Activated naive CD8-positive, alpha-beta T cell (primary cell): ENCODE data around the gene FAM177A1.
"Not testable (repeated sequence)": the region's sequence is repeated elsewhere in the genome, so short reads cannot be mapped to it uniquely, and the experiment has no call there.

Experiments used
- H3K27ac Mint-ChIP-seq: one replicate; pipeline ENCODE4 v1.8.0; 2021; ENCODE audit warnings: mixed read lengths
- H3K27me3 Mint-ChIP-seq: one replicate; pipeline ENCODE4 v1.8.0; 2021; ENCODE audit warnings: mixed read lengths
- H3K36me3 Mint-ChIP-seq: one replicate; pipeline ENCODE4 v1.8.0; 2021; ENCODE audit warnings: mixed read lengths
- H3K4me1 Mint-ChIP-seq: one replicate; pipeline ENCODE4 v1.8.0; 2021; ENCODE audit warnings: low read depth, mixed read lengths
- H3K4me3 Mint-ChIP-seq: one replicate; pipeline ENCODE4 v1.8.0; 2021; ENCODE audit warnings: mild to moderate bottlenecking, mixed read lengths
- H3K9me3 Mint-ChIP-seq: one replicate; pipeline ENCODE4 v1.8.0; 2021; ENCODE audit warnings: low read depth, mixed read lengths

Gene FAM177A1

DNA sequence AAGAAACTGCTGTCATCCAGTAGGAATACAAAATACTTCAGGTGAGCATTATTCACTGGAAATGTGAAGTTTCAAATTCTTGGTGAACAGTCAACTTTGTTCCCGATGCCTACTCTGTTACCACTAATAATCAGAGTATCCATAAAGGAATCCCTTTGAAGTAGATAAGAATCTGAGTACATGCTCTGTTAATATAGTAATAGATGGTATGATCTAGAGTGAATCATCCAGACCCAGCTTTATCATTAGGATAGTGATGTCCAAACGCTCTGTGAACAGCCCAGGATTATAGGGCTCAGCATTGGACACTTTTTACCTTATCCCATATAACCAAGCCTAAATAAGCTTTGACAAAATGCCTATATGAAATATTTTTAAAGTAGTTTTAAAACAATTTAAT is 42.4 kb downstream of the FAM177A1 start:
- Mint-ChIP-seq H3K4me1 (no peaks in the 10 kb centered on the region), H3K9me3 (no peaks in the 10 kb centered on the region), H3K4me3 (no peak overlapping the region), H3K27ac (peak overlapping the region; percentile 5), H3K36me3 (peaks cover 8% of the 10 kb centered on the region), H3K27me3 (no peaks in the 10 kb centered on the region)

DNA sequence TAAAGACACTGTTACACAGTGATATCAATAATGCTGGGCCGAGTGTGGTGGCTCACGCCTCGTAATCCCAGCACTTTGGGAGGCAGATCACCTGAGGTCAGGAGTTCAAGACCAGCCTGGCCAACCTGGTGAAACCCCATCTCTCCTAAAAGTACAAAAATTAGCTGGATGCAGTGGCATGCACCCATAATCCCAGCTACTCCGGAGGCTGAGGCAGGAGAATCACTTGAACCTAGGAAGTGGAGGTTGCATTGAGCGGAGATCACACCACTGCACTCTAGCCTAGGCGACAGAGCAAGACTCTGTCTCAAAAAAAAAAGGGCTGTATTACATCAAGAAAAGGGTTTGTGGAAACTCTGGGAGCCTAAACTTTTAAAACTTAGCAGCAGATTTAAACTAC is 48.6 kb downstream of the FAM177A1 start:
- not testable (repeated sequence) for H3K27me3 Mint-ChIP-seq, H3K36me3 Mint-ChIP-seq, H3K4me1 Mint-ChIP-seq, H3K4me3 Mint-ChIP-seq, H3K27ac Mint-ChIP-seq, H3K9me3 Mint-ChIP-seq

DNA sequence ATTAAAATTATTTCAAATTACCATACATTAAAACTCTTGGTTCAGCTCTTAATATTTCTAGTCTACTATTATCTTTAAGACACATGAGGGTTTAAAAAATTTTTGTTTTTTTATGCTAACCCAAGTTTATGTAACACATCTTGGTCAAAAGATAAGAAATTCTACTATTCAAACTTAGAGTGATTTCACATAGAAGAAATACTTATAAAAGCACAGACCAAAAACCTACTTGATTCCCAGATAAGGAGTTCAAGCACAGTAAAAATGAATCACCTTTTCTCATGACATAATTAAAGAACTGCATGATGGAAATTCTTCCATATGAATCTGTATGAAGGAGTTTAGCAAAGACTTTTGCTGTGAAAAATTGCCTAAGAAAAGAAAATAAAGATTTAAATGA is 61.8 kb downstream of the FAM177A1 start:
- no peak overlapping the region for H3K4me3 Mint-ChIP-seq
- peaks cover 4% of the 10 kb centered on the region for H3K4me1 Mint-ChIP-seq
- no peak overlapping the region for H3K27ac Mint-ChIP-seq
- H3K27me3 Mint-ChIP-seq, result no peaks in the 10 kb centered on the region
- H3K36me3 Mint-ChIP-seq, result peaks cover 12% of the 10 kb centered on the region
- no peaks in the 10 kb centered on the region for H3K9me3 Mint-ChIP-seq

- H3K36me3 Mint-ChIP-seq, result peaks cover 19% of the 10 kb centered on the region
- peaks cover 19% of the 10 kb centered on the region for H3K4me1 Mint-ChIP-seq
- H3K27ac Mint-ChIP-seq, result peak overlapping the region; percentile 30
Observed at GRCh38 chr14:35112641-35113040, 66.6 kb downstream of the FAM177A1 start.

DNA sequence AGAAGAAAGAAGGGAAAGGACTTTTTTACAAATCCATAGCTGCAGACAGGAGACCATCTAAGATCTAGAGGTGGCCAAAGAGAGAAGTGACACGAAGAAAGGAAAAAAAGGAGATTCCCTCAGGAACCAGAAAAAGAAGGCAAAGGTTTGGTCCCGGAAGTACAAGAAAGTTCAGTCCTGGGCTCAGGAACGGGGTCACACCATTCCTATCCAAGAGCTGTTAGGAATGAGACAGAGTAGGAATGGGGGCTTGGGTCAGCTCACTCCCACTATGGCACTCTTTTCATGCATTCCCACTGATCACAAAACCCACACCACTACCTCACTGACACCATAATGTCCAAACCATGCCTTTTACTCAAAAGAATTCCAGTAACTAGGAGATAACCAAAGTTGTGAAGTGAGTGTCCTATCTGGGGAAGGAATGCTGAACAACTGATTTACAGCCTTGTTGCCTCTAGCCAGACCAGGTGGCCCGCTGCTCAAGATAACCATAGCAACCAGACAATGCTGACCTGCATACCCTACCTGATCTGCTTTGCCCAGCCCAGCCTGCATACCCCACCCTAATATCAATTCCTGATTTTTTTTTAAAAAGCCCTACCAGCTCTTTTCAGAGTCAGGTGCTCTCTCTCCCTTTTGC is 67.4 kb downstream of the FAM177A1 start:
- no peak overlapping the region for H3K4me3 Mint-ChIP-seq
- H3K9me3 Mint-ChIP-seq, result no peaks in the 10 kb centered on the region
- H3K36me3 Mint-ChIP-seq, result peaks cover 19% of the 10 kb centered on the region
- H3K4me1 Mint-ChIP-seq, result peaks cover 21% of the 10 kb centered on the region
- H3K27me3 Mint-ChIP-seq, result no peaks in the 10 kb centered on the region
- peak overlapping the region; percentile 30 for H3K27ac Mint-ChIP-seq

More at GRCh38 chr14:35112641-35113040, 66.6 kb downstream of the FAM177A1 start:
- H3K4me3 Mint-ChIP-seq, result no peak overlapping the region
- H3K27me3 Mint-ChIP-seq, result no peaks in the 10 kb centered on the region
- no peaks in the 10 kb centered on the region for H3K9me3 Mint-ChIP-seq

DNA sequence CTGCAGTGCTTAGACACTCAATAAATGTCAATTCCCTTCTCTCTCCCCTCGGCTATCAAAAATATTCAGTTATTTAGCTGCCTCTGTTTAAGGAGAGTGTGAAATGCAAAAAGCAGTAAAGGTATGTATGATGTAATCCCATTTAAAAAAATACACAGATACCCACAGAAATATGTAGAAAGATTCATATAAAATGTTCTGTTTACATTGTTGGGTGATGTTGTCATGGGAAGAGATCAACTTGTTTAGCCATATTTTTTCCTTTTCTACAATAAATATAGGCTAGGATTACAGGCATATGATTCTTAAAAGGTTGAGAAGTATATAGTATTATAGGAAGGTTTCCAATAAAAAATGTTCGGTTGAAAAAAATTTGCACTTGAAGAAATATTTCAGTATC is 68.0 kb downstream of the FAM177A1 start:
- Mint-ChIP-seq H3K36me3 (peaks cover 19% of the 10 kb centered on the region), H3K4me1 (peaks cover 24% of the 10 kb centered on the region), H3K27me3 (no peaks in the 10 kb centered on the region), H3K27ac (no peak overlapping the region), H3K4me3 (no peak overlapping the region), H3K9me3 (no peaks in the 10 kb centered on the region)

DNA sequence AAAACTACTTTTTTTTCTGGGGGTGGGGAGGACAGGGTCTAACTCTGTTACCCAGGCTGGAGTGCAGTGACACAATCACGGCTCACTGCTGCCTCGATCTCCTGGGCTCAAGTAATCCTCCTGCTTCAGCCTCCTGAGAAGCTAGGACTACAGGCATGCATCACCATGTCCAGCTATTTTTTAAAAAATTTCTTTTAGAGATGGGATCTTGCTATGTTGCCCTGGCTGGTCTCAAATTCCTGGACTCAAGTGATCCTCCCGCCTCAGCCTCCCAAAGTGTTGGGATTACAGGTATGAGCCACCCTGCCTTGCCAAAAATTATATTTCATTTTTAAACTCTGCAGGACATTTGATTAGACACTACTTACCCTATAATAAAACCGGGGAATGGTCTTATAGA is 70.2 kb downstream of the FAM177A1 start:
- Mint-ChIP-seq H3K36me3 (peaks cover 18% of the 10 kb centered on the region), H3K4me3 (no peak overlapping the region), H3K27me3 (no peaks in the 10 kb centered on the region), H3K4me1 (peaks cover 39% of the 10 kb centered on the region), H3K9me3 (no peaks in the 10 kb centered on the region), H3K27ac (no peak overlapping the region)

GRCh38 chr14:35117112-35117511 is 71.0 kb downstream of the FAM177A1 start:
- Mint-ChIP-seq H3K4me1 (peaks cover 42% of the 10 kb centered on the region), H3K4me3 (no peak overlapping the region), H3K27me3 (no peaks in the 10 kb centered on the region), H3K36me3 (peaks cover 10% of the 10 kb centered on the region), H3K9me3 (no peaks in the 10 kb centered on the region), H3K27ac (no peak overlapping the region)

DNA sequence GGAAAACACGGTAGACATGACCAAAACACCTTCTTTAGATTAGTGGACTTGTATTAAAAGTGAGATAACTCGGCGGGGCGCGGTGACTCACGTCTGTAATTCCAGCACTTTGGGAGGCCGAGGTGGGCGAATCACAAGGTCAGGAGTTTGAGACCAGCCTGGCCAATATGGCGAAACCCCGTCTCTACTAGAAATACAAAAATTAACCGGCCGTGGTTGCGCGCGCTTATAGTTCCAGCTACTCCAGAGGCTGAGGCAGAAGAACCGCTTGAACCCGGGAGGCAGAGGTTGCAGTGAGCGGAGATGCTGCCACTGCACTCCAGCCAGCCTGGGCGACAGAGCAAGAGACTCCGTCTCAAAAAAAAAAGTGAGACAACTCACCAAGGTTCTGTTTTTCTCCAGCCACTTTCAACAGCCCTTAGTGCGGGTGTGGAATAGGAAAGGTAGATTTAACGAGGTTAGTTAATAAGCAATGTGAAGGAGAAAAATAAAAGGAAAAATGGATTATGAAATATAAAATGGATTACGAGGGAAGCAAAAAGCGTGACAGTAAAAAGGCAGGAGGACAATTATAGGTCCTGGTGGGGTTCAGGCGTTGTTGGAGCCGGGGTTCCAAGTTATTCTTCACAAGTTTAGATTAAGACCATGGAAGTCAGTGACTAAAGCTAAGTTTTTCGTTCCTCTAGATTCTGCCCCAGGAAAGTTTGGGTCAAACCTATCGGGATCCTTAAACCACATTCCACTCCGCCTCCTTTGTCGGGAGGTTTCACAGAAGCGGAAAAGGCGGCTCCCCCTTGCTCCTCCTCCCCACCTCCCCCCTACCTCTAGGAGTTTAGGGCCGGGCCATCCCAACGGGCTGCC is 75.2 kb downstream of the FAM177A1 start:
- Mint-ChIP-seq H3K9me3 (no peaks in the 10 kb centered on the region), H3K4me1 (peaks cover 64% of the 10 kb centered on the region), H3K4me3 (peak overlapping the region; percentile 97), H3K27ac (peak overlapping the region; percentile 100), H3K36me3 (peaks cover 15% of the 10 kb centered on the region), H3K27me3 (no peaks in the 10 kb centered on the region)

GRCh38 chr14:35121887-35122695 is 76.0 kb downstream of the FAM177A1 start, which contains the start of the genes PPP2R3C and PRORP:
TSS of gene PPP2R3C (minus strand) at chr14:35121990. CDS start at chr14:35121959, 31 bp downstream.
TSS of gene PRORP (plus strand) at chr14:35122552. CDS start at chr14:35123246, 694 bp downstream.
- Mint-ChIP-seq H3K9me3 (no peaks in the 10 kb centered on the region), H3K4me1 (peaks cover 70% of the 10 kb centered on the region), H3K4me3 (peak within 1 kb of the TSS; percentile 97), H3K27me3 (no peaks in the 10 kb centered on the region), H3K36me3 (peaks cover 16% of the 10 kb centered on the region), H3K27ac (peak within 1 kb of the TSS; percentile 100)

- Mint-ChIP-seq H3K27ac (peak overlapping the region; percentile 100), H3K36me3 (peaks cover 16% of the 10 kb centered on the region), H3K9me3 (no peaks in the 10 kb centered on the region), H3K4me3 (peak overlapping the region; percentile 97), H3K4me1 (peaks cover 70% of the 10 kb centered on the region), H3K27me3 (no peaks in the 10 kb centered on the region)
Observed at GRCh38 chr14:35122696-35123387, 76.8 kb downstream of the FAM177A1 start.

GRCh38 chr14:35123388-35123703 is 77.3 kb downstream of the FAM177A1 start:
- peaks cover 21% of the 10 kb centered on the region for H3K36me3 Mint-ChIP-seq
- peak overlapping the region; percentile 97 for H3K4me3 Mint-ChIP-seq
- peaks cover 71% of the 10 kb centered on the region for H3K4me1 Mint-ChIP-seq

GRCh38 chr14:35124127-35124526 is 78.1 kb downstream of the FAM177A1 start:
- Mint-ChIP-seq H3K27ac (peak overlapping the region; percentile 100), H3K27me3 (no peaks in the 10 kb centered on the region), H3K36me3 (peaks cover 25% of the 10 kb centered on the region), H3K4me1 (peaks cover 72% of the 10 kb centered on the region), H3K4me3 (peak overlapping the region; percentile 97), H3K9me3 (no peaks in the 10 kb centered on the region)

More at GRCh38 chr14:35123388-35123703, 77.3 kb downstream of the FAM177A1 start:
- H3K27ac Mint-ChIP-seq, result peak overlapping the region; percentile 100
- no peaks in the 10 kb centered on the region for H3K9me3 Mint-ChIP-seq
- no peaks in the 10 kb centered on the region for H3K27me3 Mint-ChIP-seq
